ENCODE data around the gene ADAMTS20.
"Not testable (repeated sequence)": the region's sequence is repeated elsewhere in the genome, so short reads cannot be mapped to it uniquely, and the experiment has no call there.

Gene ADAMTS20, protein sequence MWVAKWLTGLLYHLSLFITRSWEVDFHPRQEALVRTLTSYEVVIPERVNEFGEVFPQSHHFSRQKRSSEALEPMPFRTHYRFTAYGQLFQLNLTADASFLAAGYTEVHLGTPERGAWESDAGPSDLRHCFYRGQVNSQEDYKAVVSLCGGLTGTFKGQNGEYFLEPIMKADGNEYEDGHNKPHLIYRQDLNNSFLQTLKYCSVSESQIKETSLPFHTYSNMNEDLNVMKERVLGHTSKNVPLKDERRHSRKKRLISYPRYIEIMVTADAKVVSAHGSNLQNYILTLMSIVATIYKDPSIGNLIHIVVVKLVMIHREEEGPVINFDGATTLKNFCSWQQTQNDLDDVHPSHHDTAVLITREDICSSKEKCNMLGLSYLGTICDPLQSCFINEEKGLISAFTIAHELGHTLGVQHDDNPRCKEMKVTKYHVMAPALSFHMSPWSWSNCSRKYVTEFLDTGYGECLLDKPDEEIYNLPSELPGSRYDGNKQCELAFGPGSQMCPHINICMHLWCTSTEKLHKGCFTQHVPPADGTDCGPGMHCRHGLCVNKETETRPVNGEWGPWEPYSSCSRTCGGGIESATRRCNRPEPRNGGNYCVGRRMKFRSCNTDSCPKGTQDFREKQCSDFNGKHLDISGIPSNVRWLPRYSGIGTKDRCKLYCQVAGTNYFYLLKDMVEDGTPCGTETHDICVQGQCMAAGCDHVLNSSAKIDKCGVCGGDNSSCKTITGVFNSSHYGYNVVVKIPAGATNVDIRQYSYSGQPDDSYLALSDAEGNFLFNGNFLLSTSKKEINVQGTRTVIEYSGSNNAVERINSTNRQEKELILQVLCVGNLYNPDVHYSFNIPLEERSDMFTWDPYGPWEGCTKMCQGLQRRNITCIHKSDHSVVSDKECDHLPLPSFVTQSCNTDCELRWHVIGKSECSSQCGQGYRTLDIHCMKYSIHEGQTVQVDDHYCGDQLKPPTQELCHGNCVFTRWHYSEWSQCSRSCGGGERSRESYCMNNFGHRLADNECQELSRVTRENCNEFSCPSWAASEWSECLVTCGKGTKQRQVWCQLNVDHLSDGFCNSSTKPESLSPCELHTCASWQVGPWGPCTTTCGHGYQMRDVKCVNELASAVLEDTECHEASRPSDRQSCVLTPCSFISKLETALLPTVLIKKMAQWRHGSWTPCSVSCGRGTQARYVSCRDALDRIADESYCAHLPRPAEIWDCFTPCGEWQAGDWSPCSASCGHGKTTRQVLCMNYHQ (N-terminal part only)

DNA sequence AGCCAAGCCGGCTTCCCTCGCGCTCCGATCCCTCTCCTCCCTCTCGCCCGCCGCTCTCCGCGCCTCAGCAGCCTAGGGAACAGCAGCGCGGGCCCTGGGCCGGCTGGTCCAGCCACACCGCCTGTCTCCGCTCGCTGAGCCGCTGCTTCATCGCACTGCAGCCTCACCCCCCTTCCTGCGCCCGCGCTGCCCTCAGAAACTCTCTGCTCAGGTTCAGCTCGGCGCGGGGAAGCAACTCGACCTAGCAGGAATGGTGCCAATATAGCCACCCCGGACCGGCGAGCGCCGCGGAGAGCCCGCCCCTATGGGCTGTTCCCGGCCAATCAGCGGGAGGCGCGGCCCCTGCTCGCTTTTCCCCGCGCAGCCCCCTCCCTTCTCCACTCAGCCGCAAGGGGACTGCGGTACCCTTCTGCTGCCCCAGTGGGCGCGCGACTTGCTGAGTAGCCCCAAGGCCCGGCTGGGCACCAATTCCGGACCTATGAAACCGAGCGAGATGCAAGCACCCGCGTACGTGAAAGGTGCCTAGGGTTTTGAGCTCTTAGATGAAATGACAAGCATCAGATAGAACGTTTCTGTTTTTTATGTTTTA lies at the start of gene ADAMTS20:
TSS of gene ADAMTS20 (minus strand) at position 233 of the 589 bp plus-strand sequence. CDS start 282 bp downstream, outside the sequence.
- DNase-seq (ENCODE audit: low read depth) = no peak

DNA sequence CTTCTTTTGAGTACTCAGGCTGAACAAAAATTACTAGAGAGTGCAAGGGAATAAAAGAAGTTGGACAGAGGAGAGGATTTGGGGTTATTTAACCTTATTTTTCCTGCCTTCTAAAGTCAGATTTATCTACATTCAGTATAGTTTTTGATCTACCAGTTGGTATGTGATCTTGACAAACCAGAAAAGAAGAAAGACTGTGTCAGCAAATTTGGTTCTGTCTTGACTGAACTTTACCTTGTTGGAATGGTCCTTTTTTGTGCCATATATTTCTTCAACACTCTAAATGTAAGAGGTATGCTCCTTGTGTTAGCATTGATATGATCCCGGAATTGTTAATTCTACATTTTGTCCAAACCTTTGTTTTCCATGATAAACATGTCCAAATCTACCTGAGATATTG lies 47.7 kb upstream of the ADAMTS20 start:
- no peak for DNase-seq (ENCODE audit: low read depth)

DNA sequence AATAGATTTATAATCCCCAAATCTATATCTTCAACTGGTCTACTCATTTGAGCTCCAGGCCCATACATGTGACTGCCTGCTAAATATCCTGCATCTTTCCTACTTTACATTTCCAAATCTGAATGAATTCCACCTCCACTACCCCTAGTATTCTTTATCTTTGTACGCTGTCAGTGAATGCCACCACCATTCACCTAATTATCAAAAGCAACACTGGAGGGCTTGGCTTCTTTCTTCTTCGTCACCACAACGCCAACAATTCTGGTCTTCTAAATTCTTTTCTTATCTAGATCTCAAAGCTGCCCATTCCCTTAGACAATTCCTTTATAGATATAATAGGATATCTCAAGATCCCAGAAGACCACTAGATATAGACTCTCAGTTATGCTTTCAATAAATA lies 47.1 kb upstream of the ADAMTS20 start:
- no peak for DNase-seq (ENCODE audit: low read depth)

DNA sequence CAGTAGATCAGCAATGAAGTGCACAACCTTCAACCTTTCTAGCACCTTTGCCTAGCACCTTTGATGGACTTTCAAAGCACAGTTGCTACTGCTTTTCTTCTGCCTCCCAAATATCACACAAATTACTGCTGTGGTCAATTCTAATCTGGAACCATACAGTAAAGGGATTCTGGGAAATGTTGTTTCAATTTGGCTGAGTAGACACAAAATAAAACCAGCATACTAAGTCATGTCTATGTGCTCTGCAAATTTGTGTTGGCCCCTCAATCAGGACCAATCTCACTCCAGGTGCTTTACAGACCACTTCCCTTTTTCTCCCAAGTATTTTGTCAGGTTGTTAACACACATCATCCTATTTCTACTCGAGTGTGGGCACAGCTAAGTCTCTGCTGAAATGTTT lies 38.3 kb upstream of the ADAMTS20 start:
- DNase-seq (ENCODE audit: low read depth) = no peak

DNA sequence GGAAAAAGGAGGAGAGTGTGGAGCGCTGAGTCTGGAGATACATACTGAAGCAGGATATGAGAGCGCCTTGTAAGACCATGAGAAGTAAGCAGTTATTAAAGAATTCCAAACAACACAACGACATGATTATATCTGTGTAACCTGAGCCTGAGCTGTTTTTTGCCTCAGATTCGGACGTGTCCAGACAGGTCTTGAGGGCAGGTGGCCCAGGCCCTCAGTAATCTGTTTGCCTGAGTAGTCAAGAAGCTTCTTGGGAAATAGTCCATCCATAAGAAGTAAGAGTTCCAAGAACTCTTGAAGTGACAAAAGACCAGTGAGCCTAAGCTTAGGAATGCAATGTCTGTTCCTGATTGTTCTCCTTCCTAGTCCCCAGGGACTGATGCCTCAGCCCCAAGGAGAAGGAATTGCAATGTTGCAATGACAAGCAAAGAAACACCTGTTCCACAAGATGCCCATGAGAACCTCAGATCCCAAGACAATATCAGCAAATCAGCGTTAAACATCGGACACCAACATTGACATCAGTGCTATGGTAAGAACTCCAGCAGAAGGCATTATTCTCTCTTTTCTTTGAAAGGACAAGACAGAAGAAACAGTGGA lies 34.7 kb upstream of the ADAMTS20 start:
- DNase-seq (ENCODE audit: low read depth) = no peak

DNA sequence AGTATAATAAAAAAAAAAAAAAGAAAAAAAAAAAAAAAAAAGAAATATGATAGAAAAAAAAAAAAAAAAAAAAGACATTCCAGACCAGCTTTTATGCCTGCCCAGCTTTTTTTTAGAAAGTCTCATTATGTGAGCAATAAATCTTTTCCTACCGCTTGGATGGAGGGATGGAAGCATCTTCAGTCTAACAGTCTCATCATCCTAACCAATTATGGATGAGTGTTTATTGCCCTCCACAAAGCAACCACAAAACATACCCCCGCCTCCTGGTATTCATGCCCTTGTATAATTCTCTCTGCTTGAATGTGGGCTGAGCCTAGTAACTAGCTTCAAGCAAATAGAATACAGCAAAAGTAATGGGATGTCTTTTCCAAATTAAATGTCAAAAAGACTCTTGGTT lies 33.7 kb upstream of the ADAMTS20 start:
- DNase-seq (ENCODE audit: low read depth) = no peak

DNA sequence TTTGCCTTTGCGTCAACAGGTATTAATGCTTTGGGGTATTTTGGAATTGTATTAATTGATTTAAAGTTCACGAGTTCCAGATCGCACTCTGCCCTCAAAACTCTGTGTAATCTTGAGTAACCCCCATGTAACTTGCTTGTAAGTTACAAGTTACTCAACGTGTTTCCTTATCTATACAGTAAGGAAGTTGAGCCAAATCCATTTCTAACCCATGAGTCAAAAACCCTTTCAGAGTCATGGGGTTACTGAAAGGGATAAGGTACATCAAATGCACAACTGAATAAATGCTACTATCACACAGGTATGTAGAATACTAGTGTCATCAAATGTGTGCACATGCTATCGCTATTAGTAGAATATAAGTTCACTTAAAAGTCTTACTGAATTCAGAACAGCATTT lies 28.6 kb upstream of the ADAMTS20 start:
- DNase-seq (ENCODE audit: low read depth) = no peak

DNA sequence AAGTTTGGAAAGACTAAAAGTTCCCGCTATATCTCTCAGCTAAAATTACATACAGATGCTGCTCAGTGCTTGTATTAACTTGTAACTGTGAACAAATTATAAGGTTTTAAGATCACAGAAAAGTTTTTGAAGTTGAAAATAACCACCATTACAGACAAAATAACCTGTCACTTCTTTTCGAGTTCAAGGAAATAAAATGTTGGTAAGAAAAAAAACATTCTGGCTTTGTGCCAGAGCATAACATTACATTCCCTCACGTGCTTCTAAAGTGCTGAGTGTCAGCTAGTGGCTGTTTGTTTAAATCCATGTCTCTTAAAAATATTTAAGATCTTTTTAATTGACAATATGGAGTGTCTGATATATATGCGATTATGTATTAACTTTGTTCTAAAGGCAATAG lies 27.2 kb upstream of the ADAMTS20 start:
- DNase-seq (ENCODE audit: low read depth) = no peak

DNA sequence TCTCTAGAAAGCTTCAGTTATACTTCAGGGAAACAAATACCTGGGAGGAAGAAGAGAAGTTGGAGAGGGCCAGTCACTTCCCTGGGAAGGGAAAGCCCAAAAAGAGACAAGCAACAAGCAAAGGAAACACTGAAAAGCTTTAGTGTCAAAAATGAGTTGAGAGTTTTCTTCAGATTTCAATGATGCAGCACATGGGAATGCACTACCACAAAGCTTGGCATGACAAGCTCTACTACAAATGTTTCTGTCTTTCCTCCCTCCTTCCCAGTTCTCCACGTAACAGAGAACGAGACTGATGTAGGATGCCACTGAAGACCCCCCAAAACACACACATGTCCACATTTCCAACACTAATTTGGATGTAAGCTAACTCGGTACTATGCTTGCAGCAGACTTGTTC lies 26.8 kb upstream of the ADAMTS20 start:
- no peak for DNase-seq (ENCODE audit: low read depth)

DNA sequence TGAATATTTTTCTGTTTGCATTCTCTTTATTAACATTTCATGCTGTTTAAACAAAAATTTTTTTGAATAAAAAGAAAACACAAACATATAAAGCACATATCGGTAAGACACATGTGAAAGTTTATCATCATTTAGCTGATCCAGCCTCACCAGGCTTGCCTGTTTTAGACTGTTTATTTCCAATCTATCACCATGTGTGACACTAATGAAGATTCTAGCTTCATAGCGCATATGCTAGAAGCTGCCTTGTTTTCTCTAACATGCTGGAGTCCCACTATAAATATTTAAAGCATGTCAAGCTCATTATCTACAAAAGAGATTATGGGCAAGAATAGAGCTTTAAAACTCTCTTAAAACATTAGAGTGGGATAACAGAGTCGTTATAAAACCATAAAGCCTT lies 25.4 kb upstream of the ADAMTS20 start:
- DNase-seq (ENCODE audit: low read depth) = no peak

DNA sequence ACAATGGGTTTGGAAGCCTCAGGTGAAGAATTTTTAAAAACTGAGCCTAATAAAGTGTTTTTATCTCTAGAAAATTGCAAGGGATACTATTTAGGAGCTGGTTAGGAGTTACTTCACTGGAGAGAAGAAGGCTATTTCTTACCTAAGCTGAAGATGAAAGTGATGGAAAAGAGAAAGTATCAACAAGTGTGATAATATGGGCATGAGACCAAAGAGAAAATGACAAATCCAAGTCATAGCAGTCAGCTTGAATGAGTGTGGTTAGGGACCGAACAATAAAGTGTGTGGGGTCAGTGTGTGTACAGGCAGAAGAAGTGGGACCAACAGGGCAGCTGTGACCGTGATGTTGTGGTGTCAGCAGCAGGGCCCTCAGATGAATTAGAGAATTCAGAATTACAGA lies 24.2 kb upstream of the ADAMTS20 start:
- no peak for DNase-seq (ENCODE audit: low read depth)

DNA sequence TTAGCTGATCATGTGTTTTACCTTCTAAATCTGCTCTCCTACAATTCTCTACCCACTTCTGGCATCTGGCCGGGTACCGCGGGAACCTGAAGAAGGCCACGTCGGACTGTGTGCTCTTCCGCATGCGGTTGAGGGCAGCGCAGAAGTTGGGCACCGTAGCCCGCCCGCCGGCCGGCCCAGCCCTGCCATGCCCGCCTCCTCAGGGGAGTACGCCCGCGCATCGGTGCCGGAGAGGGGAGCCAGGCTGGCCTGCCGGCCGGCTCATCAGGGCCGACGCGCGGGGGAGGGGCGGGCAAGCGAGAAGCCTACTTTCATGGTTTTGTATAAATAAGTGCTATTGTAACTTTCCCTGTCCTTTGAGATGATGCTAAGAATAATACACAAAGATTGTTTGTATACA lies 19.9 kb upstream of the ADAMTS20 start:
- no peak for DNase-seq (ENCODE audit: low read depth)

DNA sequence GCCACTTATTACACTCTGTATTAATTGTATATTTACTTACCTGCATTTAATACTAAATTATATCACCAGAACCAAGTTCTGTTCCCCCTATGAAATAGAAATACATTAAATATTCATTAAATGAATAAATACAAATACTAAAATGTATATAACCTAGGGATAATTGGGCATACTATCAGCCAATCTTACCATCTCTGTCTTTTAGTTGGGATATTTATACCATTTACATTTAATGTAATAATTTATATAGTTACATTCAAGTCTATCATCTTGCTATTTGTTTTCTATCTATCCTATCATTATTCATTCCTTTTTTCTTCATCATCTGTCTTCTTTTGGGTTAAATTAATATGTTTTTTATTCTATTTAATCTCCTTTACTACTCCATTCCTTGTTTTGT lies 4.1 kb upstream of the ADAMTS20 start:
- no peak for DNase-seq (ENCODE audit: low read depth)

DNA sequence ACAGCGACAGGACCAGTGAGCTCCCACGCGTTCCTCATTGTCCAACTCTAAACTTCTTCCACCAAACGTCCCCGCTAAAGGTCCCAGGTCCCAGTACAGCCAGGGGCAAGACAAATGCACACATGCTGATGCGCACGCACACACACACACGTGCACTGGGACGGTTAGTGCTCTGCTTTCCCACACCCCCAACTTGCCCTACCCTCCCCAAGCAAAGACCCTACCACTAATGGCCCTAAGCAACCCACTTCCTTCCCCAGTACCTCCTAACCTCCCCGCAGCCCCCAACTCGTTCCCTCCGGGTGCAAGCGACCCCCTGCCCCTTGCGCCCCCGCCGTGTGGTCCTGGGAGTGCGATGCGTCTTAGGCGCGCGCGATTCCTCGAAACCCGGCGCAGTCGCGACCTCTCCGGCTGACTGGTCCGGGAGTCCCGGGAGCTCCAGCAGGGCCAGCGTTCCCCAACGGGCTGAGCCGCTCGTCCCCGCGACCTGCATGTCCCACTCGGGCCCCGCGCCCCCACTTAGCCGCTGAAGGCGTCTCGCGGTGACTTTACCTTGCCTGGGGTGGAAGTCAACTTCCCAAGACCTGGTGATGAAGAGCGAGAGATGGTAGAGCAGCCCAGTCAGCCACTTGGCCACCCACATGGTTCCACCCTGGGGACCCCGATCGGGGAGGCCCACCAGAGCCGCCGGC lies 578 bp downstream of the ADAMTS20 start:
- DNase-seq (ENCODE audit: low read depth) = no peak

DNA sequence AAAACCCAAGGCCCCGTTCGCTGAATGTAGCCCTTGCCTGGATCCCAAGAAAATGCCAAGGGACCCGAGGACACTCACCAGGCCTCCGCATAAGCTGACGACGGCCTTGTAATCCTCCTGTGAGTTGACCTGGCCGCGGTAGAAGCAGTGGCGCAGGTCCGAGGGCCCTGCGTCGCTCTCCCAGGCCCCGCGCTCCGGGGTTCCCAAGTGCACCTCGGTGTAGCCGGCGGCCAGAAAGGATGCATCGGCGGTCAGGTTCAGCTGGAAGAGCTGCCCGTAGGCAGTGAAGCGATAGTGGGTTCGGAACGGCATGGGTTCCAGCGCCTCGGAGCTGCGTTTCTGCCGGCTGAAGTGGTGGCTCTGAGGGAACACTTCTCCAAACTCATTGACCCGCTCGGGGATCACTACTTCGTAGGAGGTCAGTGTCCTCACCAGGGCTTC lies 1.2 kb downstream of the ADAMTS20 start:
- no peak for DNase-seq (ENCODE audit: low read depth)

DNA sequence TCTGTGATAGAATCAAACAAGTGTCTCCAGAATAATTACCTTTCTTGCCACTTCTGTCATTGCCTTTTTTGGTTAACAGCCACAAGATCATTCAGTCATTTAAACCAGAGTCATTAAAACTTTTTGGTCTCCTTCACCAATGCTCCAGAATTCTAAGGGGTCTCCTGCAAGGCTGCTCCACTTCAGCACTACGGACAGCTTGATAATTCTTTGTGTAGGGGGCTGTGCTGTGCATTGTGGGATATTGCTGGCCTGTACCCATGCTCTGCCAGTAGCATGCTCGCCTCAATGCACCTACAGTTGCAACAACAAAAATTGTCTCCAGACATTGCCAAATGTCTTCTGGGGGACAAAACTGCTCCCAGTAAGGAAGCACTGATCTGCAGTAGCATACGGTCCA lies 7.3 kb downstream of the ADAMTS20 start:
- DNase-seq (ENCODE audit: low read depth) = no peak

DNA sequence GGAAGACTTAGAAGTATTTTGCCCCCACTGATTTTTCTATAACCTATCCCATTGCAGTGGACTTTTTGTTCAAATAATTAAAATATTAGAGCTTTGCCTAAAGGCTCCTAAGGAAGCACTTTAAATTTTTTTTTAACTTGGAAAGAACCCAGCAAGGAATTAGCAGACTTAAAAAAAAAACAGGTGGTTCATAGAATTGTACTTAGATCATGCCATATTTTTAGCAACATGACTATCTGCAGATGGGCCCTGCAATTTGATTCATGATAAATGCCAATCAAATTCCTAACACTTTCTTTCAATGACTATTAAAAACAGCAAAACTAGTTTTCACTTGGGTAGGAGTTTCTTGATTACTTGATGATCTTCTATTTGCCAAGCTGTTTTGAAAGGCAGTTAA lies 11.5 kb downstream of the ADAMTS20 start:
- no peak for DNase-seq (ENCODE audit: low read depth)

DNA sequence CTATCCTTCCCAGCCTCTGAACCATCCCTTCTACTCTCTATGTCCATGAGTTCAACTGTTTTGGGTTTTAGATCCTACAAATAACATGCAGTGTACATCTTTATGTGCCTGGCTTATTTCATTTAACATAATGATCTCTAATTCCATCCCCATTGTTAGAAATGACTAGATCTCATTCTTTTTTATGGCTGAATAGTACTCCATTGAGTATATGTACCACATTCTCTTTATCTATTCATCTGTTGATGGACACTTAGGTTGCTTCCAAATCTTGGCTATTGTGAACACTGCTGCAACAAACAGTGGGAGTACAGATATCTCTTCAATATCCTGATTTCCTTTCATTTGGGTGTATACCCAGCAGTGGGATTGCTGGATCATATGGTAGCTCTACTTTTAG lies 14.3 kb downstream of the ADAMTS20 start:
- not testable (repeated sequence) for DNase-seq (ENCODE audit: low read depth)

DNA sequence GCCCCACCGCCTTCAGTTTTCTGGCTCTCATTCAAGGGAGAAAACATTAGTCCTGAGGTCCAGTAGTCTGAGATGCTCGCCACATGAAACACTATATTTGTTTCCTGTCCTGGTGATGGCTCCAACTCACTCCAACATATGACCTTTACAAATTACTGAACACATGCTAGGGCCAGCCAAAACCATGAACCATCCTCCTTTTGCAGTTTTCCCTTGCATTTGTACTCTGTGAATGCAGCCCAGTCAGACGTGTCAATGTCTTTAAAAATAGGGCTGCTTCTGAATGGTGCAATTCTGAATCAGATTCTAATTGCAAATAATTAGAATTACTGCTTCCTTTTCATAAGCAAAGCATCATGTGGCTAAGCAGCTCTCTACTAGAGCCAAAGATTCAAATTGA lies 36.0 kb downstream of the ADAMTS20 start:
- DNase-seq (ENCODE audit: low read depth) = no peak

DNA sequence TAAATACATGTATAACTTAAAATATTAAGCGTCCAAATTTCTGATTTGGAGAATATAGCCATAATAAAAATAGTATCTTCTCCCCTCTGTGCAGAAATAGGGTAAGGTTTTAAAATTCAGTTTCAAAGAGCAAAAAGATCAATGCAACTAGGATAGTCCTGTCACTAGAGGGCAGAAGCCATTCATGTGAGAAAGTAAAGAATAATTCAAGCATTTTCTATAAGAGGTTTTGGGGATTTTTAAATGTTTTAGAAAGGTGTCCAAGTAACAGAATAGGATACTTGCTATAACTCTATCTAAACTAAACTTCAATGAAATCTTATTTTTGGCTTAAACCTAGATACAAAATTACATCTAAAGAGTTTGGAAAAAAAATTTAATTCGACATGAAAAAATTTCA lies 50.3 kb downstream of the ADAMTS20 start:
- DNase-seq (ENCODE audit: low read depth) = no peak

DNA sequence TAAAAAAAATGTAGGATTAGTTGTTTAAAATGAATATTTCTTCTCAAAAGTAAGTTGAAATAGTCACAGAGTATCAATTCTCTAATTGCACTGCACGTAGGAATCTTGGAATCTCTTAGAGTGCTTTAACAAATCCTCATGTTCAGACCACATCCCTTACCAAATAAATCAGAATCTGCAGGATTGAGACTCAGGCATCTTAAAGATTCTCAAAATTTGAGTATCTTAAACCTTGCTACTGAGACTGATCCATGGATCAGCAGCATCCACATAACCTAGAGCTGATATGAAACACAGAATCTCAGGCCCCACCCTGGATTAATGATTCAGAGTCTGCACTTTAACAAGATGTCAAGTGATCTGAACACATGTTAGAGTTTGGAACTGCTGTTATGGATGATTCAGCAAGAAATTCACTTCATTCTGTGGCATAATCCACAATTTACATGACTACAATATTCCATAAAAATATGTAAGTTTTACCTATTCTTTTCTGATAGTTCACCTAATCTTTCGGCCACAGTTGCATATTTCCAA lies 58.7 kb downstream of the ADAMTS20 start:
- no peak for DNase-seq (ENCODE audit: low read depth)
